Duodenal mucosa (tissue), 2 donors: ENCODE data around the gene PBX4.

Experiments
- H3K27ac ChIP-seq: one replicate; pipeline ENCODE4 v1.7.0; 2013; ENCODE audit warnings: low read depth, low read length
- H3K27me3 ChIP-seq, 2 donors: one replicate each; pipeline ENCODE4 v1.7.0; 2013; ENCODE audit warnings: low read length in 2 of 2, control low read depth in 1 of 2; ENCODE audit not compliant: insufficient read depth in 2 of 2, control insufficient read depth in 1 of 2
- H3K36me3 ChIP-seq, 2 donors: one replicate each; pipeline ENCODE4 v1.7.0; 2013; ENCODE audit warnings: low read length in 2 of 2, control low read depth in 1 of 2; ENCODE audit not compliant: insufficient read depth in 2 of 2, control insufficient read depth in 1 of 2
- H3K4me1 ChIP-seq, 2 donors: one replicate each; pipeline ENCODE4 v1.7.0; 2013; ENCODE audit warnings: low read length in 2 of 2, control low read depth in 1 of 2; ENCODE audit not compliant: insufficient read depth in 2 of 2, control insufficient read depth in 1 of 2
- H3K4me3 ChIP-seq, 2 donors: one replicate each; pipeline ENCODE4 v1.7.0; 2013; ENCODE audit warnings: low read length in 2 of 2, low read depth in 1 of 2
- H3K9ac ChIP-seq, 2 donors: one replicate each; pipeline ENCODE4 v1.7.0; 2013; ENCODE audit warnings: low read length in 2 of 2, low read depth in 1 of 2
- H3K9me3 ChIP-seq, 2 donors: one replicate each; pipeline ENCODE4 v1.7.0; 2013; ENCODE audit warnings: low read length in 2 of 2, control low read depth in 1 of 2; ENCODE audit not compliant: control insufficient read depth in 1 of 2

The PBX4 gene

GRCh38 chr19:19541616-19542015 is 76.9 kb downstream of the PBX4 start:
- Histone ChIP-seq H3K9me3 (no peaks in the 10 kb centered on the region), H3K4me1 (peaks cover 6 to 18% of the 10 kb centered on the region in 2 donors), H3K27me3 (peaks cover 20 to 35% of the 10 kb centered on the region in 2 donors), H3K9ac (no peak overlapping the region), H3K4me3 (peak overlapping the region in 1 of 2 donors; percentile 8), H3K36me3 (no peaks in the 10 kb centered on the region), H3K27ac (no peak overlapping the region)

GRCh38 chr19:19540715-19541515 is 77.6 kb downstream of the PBX4 start:
- Histone ChIP-seq H3K9me3 (no peaks in the 10 kb centered on the region), H3K4me1 (peaks cover 6 to 18% of the 10 kb centered on the region in 2 donors), H3K4me3 (peak overlapping the region; percentile 8 to 43), H3K36me3 (no peaks in the 10 kb centered on the region), H3K27ac (no peak overlapping the region), H3K9ac (no peak overlapping the region), H3K27me3 (peaks cover 17 to 35% of the 10 kb centered on the region in 2 donors)

- peaks cover 6 to 18% of the 10 kb centered on the region in 2 donors for H3K4me1 ChIP-seq
- peaks cover 17 to 35% of the 10 kb centered on the region in 2 donors for H3K27me3 ChIP-seq
- H3K4me3 ChIP-seq: peak overlapping the region; percentile 8 to 43
- H3K9ac ChIP-seq: no peak overlapping the region
- H3K27ac ChIP-seq: no peak overlapping the region
- no peaks in the 10 kb centered on the region for H3K36me3 ChIP-seq
- H3K9me3 ChIP-seq: no peaks in the 10 kb centered on the region
Observed at GRCh38 chr19:19540064-19540714, 78.3 kb downstream of the PBX4 start.

- no peaks in the 10 kb centered on the region for H3K9me3 ChIP-seq
- no peak overlapping the region for H3K9ac ChIP-seq
- H3K4me3 ChIP-seq: no peak overlapping the region
- H3K36me3 ChIP-seq: no peaks in the 10 kb centered on the region
- H3K27ac ChIP-seq: no peak overlapping the region
- peaks cover 6 to 18% of the 10 kb centered on the region in 2 donors for H3K4me1 ChIP-seq
- peaks cover 17 to 35% of the 10 kb centered on the region in 2 donors for H3K27me3 ChIP-seq
Observed at GRCh38 chr19:19539698-19540063, 78.8 kb downstream of the PBX4 start.

- Histone ChIP-seq H3K27me3 (peaks cover 17 to 35% of the 10 kb centered on the region in 2 donors), H3K9ac (no peak overlapping the region), H3K4me3 (no peak overlapping the region)
Observed at GRCh38 chr19:19538785-19539166, 79.7 kb downstream of the PBX4 start.

GRCh38 chr19:19538061-19538784 is 80.3 kb downstream of the PBX4 start, which contains the start of gene CILP2:
TSS of gene CILP2 (plus strand) at chr19:19538265. CDS start at chr19:19538350, 85 bp downstream.
- Histone ChIP-seq H3K9ac (no peak within 1 kb of the TSS), H3K4me3 (peak within 1 kb of the TSS; percentile 29 to 48), H3K27me3 (peaks cover 17 to 35% of the 10 kb centered on the region in 2 donors)

More at GRCh38 chr19:19538785-19539166, 79.7 kb downstream of the PBX4 start:
- no peaks in the 10 kb centered on the region for H3K9me3 ChIP-seq
- peaks cover 6 to 18% of the 10 kb centered on the region in 2 donors for H3K4me1 ChIP-seq
- H3K36me3 ChIP-seq: no peaks in the 10 kb centered on the region
- no peak overlapping the region for H3K27ac ChIP-seq

GRCh38 chr19:19537075-19538048 is 81.1 kb downstream of the PBX4 start:
- Histone ChIP-seq H3K4me3 (peak overlapping the region in 1 of 2 donors; percentile 48), H3K9me3 (no peaks in the 10 kb centered on the region), H3K27me3 (peaks cover 17 to 32% of the 10 kb centered on the region in 2 donors), H3K36me3 (no peaks in the 10 kb centered on the region), H3K4me1 (peaks cover 6 to 18% of the 10 kb centered on the region in 2 donors), H3K27ac (no peak overlapping the region), H3K9ac (no peak overlapping the region)

More at GRCh38 chr19:19538061-19538784, 80.3 kb downstream of the PBX4 start, which contains the start of gene CILP2:
- peaks cover 6 to 18% of the 10 kb centered on the region in 2 donors for H3K4me1 ChIP-seq
- no peaks in the 10 kb centered on the region for H3K9me3 ChIP-seq
- no peak within 1 kb of the TSS for H3K27ac ChIP-seq
- no peaks in the 10 kb centered on the region for H3K36me3 ChIP-seq

GRCh38 chr19:19535311-19536191 is 82.9 kb downstream of the PBX4 start:
- no peaks in the 10 kb centered on the region for H3K9me3 ChIP-seq
- peaks cover 6 to 11% of the 10 kb centered on the region in 2 donors for H3K4me1 ChIP-seq
- peaks cover 17 to 19% of the 10 kb centered on the region in 2 donors for H3K27me3 ChIP-seq
- no peak overlapping the region for H3K27ac ChIP-seq
- H3K36me3 ChIP-seq: no peaks in the 10 kb centered on the region
- H3K4me3 ChIP-seq: no peak overlapping the region
- no peak overlapping the region for H3K9ac ChIP-seq
